ENCODE results near the gene YJEFN3.

Gene YJEFN3

GRCh38 chr19:19579533-19580361, 51.0 kb downstream of the YJEFN3 start:
- no peaks in the 10 kb centered on the region for H3K4me1 ChIP-seq (ENCODE audit: control insufficient read depth in 1 of 2, insufficient read depth in 1 of 2, low read depth in 1 of 2, low read length in 1 of 2)

GRCh38 chr19:19580418-19580817, 51.7 kb downstream of the YJEFN3 start:
- H3K36me3 ChIP-seq: no peaks in the 10 kb centered on the region
- no peak overlapping the region for H3K4me3 ChIP-seq (ENCODE audit: low read depth in 1 of 2, low read length in 1 of 2)
- TF ChIP-seq CTCF (IDR thresholded peaks at IDR 0.05): no peak
- H3K4me1 ChIP-seq (ENCODE audit: control insufficient read depth in 1 of 2, insufficient read depth in 1 of 2, low read depth in 1 of 2, low read length in 1 of 2): no peaks in the 10 kb centered on the region
- no peak overlapping the region for H3K27ac ChIP-seq
- H3K9me3 ChIP-seq: no peaks in the 10 kb centered on the region
- no peaks in the 10 kb centered on the region for H3K27me3 ChIP-seq

More at GRCh38 chr19:19579533-19580361, 51.0 kb downstream of the YJEFN3 start:
- no peak overlapping the region for H3K27ac ChIP-seq
- H3K36me3 ChIP-seq: no peaks in the 10 kb centered on the region
- TF ChIP-seq CTCF (IDR thresholded peaks at IDR 0.05): no peak
- H3K9me3 ChIP-seq: no peaks in the 10 kb centered on the region
- H3K4me3 ChIP-seq (ENCODE audit: low read depth in 1 of 2, low read length in 1 of 2): no peak overlapping the region
- no peaks in the 10 kb centered on the region for H3K27me3 ChIP-seq

GRCh38 chr19:19581391-19581790, 52.7 kb downstream of the YJEFN3 start:
- TF ChIP-seq CTCF (IDR thresholded peaks at IDR 0.05): no peak
- H3K36me3 ChIP-seq: no peaks in the 10 kb centered on the region
- no peaks in the 10 kb centered on the region for H3K27me3 ChIP-seq
- no peak overlapping the region for H3K4me3 ChIP-seq (ENCODE audit: low read depth in 1 of 2, low read length in 1 of 2)
- H3K9me3 ChIP-seq: no peaks in the 10 kb centered on the region
- H3K4me1 ChIP-seq (ENCODE audit: control insufficient read depth in 1 of 2, insufficient read depth in 1 of 2, low read depth in 1 of 2, low read length in 1 of 2): no peaks in the 10 kb centered on the region
- H3K27ac ChIP-seq: no peak overlapping the region

- no peak for TF ChIP-seq CTCF (IDR thresholded peaks at IDR 0.05)
- Histone ChIP-seq H3K27ac (no peak overlapping the region), H3K36me3 (no peaks in the 10 kb centered on the region), H3K9me3 (no peaks in the 10 kb centered on the region), H3K27me3 (no peaks in the 10 kb centered on the region), H3K4me3 (ENCODE audit: low read depth in 1 of 2, low read length in 1 of 2) (no peak overlapping the region), H3K4me1 (ENCODE audit: control insufficient read depth in 1 of 2, insufficient read depth in 1 of 2, low read depth in 1 of 2, low read length in 1 of 2) (no peaks in the 10 kb centered on the region)
Observed at GRCh38 chr19:19582471-19582870, 53.8 kb downstream of the YJEFN3 start.

GRCh38 chr19:19584356-19584755, 55.6 kb downstream of the YJEFN3 start:
- no peak overlapping the region for H3K4me3 ChIP-seq (ENCODE audit: low read depth in 1 of 2, low read length in 1 of 2)
- no peaks in the 10 kb centered on the region for H3K4me1 ChIP-seq (ENCODE audit: control insufficient read depth in 1 of 2, insufficient read depth in 1 of 2, low read depth in 1 of 2, low read length in 1 of 2)
- H3K36me3 ChIP-seq: no peaks in the 10 kb centered on the region
- H3K27me3 ChIP-seq: no peaks in the 10 kb centered on the region
- no peak for TF ChIP-seq CTCF (IDR thresholded peaks at IDR 0.05)
- no peaks in the 10 kb centered on the region for H3K9me3 ChIP-seq
- H3K27ac ChIP-seq: no peak overlapping the region

Data from neutrophil (primary cell).